SH-SY5Y (cell line): Measurements from ENCODE around the gene RUNDC3A.

Source experiments
- GATA2 ChIP-seq: IDR thresholded peaks from 2 replicates; pipeline ENCODE4 v1.6.1; 2011; ENCODE audit warnings: mild to moderate bottlenecking, low read depth, low read length
- GATA3 ChIP-seq: IDR thresholded peaks from 2 replicates; pipeline ENCODE4 v1.6.1; 2011; ENCODE audit warnings: low read depth, mild to moderate bottlenecking, low read length, moderate library complexity

DNA sequence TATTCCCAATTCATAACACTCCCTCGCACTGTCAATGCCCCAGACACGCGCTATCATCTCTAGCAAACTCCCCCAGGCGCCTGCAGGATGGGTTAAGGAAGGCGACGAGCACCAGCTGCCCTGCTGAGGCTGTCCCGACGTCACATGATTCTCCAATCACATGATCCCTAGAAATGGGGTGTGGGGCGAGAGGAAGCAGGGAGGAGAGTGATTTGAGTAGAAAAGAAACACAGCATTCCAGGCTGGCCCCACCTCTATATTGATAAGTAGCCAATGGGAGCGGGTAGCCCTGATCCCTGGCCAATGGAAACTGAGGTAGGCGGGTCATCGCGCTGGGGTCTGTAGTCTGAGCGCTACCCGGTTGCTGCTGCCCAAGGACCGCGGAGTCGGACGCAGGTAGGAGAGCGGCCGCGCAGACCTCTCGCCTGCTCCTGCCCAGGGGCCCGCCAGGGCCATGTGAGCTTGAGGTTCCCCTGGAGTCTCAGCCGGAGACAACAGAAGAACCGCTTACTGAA lies 36.6 kb downstream of the RUNDC3A start, which contains the start of gene GRN:
- TF ChIP-seq GATA2 (no peak), GATA3 (no peak)
